ENCODE data around the gene PPP6R2.
A peak's percentile ranks its signal among the peaks of the same experiment; 100 is the strongest.
"Not testable (repeated sequence)": the region's sequence is repeated elsewhere in the genome, so short reads cannot be mapped to it uniquely, and the experiment has no call there.

Gene PPP6R2

DNA sequence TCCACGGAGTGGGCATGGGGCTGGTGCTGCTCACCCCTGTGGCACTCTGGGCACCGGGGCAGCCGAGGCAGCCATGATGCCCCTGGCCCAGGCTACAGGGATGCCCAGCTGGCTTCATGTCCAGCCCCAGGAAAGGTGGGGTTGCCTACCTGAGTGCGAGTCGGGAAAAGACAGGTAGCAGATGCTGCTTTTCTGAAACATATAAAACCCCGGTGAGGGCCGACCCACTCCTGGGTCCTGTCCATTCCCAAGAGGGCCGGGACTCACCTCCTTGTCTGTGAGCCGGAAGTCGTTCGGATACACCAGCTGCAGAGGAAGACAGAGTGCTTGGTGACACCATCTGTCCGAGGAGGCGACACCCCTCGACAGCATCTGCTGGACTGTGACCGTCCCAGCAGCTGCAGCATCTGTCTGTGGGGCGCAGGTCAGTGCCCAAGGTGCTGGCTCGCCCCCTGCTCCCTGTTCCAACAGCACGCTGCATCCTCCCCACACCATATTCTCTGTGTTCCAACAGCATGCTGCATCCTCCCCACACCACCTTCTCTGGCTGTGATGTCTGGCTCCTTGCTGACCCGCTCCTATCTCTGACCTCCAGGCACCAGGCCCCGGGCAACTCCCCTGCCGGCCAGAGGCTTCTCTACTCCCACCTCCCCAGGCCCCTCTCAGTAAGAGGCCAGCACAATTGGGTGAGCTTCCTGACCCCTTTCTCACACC lies 24.3 kb upstream of the PPP6R2 start:
- DNase-seq: no peak

DNA sequence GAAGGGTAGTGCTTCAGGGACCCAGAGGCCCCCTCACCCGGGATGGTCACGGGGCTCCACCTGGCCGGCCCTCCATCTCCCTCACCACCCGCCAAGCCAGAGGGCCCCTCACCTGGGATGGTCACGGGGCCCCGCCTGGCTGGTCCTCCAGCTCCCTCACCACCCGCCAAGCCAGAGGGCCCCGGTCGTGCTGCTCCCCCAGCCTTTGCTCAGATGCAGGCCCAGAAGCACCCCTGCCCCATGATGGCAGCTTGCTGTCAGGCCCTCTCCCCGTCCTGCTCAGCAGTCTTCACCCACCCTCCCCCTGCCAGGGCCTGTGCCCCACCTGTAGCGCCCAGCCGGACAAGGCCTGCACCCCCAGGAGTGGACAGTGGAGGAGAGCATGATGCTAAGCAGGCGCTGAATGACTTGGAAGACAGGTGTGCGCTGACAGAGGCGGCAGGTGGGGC lies 23.6 kb upstream of the PPP6R2 start:
- DNase-seq: no peak

DNA sequence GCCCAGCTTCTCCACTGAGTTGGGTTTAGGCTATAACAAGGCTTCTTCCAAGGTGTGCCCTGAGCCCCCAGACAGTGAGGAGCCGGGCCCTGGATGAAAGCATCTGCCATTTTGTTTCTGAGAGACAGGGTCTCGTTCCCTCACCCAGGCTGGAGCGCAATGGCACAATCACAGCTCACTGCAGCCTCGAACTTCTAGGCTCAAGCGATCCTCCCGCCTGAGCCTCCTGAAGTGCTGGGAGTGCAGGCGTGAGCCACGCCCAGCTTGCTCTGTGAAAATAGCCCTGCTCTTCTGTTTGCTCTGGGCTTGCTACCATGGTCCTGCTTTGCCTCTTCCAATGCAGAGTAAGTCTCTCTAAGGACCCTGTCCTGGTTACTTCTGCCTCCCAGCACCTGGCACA lies 23.0 kb upstream of the PPP6R2 start:
- DNase-seq: no peak

DNA sequence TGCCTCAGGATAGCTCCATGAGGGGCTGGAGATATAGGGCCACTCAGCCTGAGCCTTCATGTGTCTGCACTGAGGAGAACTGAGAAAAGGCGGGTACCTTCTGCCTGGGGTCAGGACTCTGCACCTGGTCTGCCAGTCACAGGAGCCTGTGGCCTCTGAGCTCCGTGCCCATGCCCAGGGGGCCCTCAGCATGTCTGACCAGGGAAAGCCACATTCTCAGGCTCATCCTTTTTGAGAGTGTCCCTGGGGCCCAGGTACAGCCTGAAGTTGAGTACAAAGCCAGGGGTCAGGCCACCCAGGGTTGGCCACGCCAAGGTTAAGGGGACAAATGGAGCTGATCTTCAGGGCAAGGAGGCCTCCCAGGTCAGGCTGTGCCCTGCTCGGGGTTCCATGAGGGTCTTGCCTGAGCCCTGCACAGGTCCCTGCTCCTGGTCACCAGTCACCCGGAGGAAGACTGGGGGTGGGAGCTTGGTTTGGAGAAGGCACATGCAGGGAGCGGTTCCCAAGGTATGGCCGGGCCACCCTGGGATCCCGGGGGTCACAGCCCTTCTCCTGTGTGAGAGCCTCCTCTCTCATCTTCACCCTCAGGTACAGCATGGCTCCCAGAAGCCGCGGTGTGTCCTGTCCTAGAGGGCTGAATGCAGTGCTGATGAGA lies 22.3 kb upstream of the PPP6R2 start:
- DNase-seq: no peak

DNA sequence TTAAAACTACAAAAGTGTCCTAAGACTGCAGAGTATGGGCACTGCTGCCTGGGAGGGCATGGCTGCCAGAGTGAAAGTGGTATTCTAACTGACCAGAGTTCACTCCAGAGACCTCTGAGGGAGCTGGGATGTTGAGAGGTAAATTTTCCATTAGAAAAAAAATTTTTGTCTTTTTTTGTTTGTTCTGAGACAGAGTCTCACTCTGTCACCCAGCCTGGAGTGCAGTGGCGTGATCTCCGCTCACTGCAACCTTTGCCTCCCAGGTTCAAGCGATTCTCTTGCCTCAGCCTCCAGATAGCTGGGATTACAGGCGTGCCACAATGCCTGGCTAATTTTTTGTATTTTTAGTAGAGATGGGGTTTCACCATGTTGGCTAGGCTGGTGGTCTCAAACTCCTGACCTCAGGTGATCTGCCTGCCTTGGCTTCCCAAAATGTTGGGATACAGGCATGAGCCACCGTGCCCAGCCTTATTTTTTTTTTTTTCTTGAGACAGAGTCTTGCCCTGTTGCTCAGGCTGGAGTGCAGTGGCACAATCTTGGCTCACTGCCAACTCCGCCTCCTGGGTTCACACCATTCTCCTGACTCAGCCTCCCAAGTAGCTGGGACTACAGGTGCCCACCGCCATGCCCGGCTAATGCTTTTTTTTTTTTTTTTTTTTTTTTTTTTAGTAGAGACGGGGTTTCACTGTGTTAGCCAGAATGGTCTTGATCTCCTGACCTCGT lies 20.6 kb upstream of the PPP6R2 start:
- not testable (repeated sequence) for DNase-seq

DNA sequence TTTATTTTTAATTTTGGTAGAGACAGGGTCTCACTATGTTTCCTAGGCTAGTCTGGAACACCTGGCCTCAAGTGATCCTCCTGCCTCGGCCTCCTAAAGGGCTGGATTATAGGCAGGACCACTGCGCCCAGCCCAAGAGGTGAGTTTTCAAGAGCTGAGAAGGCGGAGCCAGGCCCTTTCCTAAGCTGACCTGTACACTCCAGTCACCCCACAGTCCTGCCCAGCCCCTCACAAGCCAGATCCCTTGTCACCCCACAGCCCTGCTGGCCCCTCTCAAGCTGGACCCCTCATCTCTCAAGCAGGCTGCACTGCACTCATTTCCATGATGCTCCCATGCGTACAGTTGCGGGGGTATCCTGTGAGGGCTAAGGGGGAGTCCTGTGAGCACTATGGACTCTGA lies 19.2 kb upstream of the PPP6R2 start:
- DNase-seq: no peak

DNA sequence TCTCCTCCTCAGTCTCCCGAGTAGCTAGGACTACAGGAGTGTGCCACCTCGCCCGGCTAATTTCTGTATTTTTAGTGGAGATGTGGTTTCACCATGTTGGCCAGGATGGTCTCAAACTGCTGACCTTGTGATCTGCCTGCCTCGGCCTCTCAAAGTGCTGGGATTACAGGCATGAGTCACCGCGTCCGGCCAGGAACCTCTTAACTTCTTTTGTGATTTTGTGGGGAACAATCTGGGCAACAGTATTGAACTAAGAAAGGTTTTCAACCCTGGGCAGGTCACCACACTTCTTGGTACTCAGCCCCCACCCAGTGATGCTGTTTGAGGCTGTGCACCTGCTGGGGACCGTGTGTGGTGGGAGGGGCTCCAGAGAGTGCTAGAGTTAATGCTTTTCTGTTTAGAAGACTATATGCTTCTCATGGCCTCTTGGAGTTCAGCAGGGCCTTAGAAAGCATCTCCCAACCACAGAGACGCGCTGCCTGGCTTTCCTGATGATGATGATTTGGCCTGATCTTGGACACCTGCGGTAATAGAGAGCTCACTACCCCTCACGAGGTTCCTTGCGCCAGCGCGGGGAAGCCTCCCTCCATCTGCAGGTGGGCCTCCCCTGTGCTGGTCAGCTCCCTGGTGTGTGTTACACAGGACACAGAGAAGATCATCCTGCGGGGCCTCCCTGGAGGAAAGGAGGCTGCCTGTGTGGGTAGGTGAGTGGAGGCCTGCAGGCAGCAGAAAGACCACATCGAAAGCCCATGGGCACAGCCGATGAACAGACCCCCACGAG lies 17.5 kb upstream of the PPP6R2 start:
- no peak for DNase-seq

DNA sequence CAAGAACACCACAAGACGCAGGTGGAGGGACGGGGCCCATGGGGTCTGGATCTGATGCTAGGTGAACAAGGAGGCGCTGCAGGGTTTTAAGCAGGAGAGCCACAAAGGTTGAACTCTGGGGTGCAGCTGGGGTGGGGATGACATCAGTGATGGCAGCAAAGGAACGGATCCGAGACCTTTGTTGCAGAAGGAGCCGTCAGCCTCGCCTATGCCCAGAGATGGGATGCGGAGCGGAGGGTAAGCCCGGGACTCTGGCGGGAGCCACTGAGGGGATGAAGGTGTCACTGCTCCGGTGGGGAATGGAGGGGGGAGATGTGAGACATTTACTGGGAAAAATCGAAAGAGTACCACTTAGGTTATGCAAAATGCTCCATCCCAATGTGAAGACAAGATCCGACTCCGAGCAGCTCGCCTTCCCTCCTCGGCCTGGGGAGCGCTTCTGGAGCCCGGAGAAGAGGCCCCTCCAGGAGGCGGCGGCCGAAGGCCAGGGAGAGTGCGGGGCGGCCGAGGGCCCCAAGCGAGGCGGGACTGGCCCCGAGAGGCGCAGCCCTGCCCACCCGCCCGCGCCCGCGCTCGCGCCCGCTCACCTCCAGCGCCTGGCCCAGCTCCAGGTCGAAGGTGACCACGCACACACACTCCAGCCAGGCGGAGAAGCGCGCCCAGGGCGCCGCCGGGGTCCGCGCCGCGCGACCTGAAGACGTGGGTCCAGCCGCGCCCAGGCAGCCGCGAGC lies 16.7 kb upstream of the PPP6R2 start:
- DNase-seq: no peak

DNA sequence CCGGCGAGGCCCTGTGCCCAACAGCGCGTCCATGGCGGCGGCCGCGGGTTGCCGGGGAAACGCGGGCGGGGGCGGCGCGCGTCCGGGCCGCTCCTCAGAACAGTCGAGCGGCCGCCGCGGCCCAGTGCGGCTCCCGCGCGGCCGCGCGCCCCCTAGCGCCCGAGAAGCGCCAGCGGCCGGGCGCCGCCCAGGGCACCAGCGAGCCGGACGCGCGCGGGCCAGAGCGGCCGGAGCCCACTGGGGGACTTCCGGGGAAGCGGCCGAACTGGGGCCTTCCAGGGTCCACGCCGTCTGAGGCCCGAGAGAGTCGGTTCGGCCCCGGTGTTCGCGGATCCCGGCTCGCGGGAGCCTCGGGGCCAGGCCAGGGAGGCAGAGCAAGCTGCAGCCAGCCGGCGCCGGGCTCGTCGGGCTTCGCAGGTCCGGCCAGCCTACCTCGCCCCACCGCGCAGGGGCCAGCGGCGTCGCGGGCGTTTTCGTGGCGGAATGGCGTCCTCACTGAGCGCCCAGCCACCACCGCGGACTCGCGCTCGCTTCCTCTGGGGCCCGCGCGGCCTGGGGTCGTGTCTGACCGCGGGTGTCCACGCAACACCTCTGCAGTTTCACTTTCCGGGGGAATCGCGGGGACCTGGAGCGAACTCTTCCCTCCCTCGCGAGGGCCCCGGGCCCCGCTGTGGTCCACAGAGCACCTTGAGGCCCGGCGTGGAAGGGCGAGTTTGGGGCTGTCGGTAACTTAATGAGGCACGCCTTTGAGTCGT lies 16.0 kb upstream of the PPP6R2 start, which contains the start of gene DENND6B:
Gene DENND6B (minus strand): TSS at position 57 of the 755 bp plus-strand sequence. CDS start 24 bp downstream, at position 33.
- DNase-seq: no peak

DNA sequence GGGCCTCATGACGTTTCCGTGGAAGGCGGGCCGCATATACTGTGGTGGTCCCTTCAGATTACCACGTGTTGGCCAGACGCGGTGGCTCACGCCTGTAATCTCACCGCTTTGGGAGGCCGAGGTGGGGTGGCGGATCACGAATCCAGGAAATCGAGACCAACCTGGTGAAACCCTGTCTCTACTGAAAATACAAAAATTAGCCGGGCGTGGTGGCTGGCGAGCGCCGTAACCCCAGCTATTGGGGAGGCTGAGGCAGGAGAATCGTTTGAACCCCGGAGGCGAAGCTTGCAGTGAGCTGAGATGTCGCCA lies 15.5 kb upstream of the PPP6R2 start:
- no peak for DNase-seq

DNA sequence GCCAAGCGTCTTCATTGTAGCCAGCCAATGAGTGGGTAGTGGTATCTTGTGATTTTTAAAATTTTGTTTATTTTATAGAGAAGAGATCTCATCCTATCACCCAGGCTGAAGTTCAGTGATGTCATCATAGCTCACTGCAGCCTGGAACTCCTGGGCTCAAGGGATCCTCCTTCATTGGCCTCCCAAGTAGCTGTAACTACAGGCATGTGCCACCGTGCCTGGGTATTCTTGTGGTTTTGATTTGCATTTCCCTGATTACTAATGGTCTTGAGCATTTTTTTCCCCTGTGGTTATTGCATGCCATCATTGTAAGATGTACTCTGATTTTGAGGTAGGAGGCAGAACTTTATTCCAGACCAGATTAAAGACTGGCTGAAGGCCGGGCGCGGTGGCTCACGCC lies 13.9 kb upstream of the PPP6R2 start:
- DNase-seq: no peak

DNA sequence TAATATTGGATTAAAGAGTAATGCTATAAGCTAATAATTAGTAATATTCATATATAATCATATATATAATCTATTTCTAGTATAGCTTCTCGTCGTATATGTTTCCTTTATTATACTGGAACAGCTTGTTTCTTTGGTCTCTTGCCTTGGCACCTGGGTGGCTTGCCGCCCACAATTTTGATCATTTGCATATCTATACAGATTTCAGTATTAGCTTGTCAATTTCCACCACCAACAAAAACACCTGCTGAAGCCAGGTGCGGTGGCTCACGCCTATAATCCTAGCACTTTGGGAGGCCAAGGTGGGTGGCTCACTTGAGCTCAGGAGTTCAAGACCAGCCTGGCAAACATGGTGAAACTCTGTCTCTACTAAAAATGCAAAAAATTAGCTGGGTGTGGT lies 8.7 kb upstream of the PPP6R2 start:
- DNase-seq: not testable (repeated sequence)

DNA sequence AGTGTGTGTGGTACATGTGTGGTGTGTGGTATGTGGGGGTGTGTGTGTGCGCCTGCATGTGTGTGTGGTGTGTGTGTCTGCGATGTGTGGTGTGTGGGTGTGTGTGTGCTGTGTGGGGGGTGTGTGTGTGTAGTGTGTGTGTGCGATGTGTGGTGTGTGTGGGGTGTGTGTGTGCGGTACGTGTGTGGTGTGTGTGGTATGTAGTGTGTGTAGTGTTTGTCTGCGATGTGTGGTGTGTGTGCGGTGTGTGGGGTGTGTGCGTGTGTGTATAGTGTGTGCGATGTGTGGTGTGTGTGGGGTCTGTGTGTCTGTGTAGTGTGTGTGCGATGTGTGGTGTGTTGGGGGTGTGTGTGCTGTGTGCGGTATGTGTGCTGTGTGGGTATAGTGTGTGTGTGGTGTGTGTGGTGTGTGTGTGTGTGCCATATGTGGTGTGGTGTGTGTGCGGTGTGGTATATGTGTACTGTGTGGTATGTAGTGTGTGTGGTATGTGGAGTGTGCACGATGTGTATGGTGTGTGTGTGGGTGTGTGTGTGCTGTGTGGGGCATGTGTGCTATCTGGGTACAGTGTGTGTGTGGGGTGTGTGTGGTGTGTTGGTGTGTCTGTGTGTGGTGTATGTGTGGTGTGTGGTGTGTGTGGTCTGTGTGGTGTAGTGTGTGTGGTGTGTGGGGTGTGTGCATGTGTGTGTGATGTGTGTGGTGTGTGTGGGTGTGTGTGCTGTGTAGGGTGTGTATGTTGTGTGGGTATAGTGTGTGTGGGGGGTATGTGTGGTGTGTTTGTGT lies 5.7 kb upstream of the PPP6R2 start:
- DNase-seq: no peak

DNA sequence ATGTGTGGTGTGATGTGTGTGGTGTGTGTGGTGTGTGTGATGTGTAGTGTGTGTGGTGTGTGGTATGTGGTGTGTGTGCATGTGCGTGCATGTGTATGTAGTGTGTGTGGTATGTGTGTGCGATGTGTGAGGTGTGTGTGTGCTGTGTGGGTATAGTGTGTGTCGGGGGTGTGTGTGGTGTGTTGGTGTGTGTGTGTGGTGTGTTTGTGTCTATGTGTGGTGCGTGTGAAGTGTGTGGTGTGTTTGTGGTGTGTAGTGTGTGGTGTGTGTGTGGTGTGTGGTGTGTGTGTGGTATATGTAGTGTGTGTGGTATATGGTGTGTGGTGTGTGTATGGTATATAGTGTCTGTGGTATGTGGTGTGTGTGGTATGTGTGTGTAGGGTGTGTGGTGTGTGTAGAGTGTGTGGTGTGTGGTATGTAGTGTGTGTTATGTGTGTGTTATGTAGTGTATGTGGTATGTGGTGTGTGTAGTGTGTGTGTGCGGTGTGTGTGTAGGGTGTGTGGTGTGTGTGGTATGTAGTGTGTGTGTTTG lies 5.0 kb upstream of the PPP6R2 start:
- no peak for DNase-seq

DNA sequence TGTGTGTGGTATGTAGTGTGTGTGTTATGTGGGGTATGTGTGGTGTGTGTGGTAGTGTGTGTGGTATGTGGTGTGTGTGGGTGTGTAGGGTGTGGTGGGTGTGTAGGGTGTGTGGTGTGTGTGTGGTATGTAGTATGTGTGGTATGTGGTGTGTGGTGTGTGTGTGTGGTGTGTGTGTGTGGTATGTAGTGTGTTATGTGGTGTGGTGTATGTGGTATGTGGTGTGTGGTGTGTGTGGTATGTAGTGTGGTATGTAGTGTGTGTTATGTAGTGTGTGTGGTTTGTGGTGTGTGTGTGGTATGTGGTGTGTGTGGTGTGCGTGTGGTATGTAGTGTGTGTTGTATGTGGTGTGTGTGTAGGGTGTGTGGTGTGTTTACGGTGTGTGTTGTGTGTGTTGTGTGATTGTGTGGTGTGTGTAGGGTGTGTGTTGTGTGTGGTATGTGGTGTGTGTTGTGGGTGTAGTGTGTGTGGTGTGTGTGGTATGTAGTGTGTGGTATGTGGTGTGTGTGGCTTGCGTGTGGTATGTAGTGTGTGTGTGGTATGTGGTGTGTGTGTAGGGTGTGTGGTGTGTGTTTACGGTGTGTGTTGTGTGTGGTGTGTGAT lies 4.2 kb upstream of the PPP6R2 start:
- DNase-seq: no peak

DNA sequence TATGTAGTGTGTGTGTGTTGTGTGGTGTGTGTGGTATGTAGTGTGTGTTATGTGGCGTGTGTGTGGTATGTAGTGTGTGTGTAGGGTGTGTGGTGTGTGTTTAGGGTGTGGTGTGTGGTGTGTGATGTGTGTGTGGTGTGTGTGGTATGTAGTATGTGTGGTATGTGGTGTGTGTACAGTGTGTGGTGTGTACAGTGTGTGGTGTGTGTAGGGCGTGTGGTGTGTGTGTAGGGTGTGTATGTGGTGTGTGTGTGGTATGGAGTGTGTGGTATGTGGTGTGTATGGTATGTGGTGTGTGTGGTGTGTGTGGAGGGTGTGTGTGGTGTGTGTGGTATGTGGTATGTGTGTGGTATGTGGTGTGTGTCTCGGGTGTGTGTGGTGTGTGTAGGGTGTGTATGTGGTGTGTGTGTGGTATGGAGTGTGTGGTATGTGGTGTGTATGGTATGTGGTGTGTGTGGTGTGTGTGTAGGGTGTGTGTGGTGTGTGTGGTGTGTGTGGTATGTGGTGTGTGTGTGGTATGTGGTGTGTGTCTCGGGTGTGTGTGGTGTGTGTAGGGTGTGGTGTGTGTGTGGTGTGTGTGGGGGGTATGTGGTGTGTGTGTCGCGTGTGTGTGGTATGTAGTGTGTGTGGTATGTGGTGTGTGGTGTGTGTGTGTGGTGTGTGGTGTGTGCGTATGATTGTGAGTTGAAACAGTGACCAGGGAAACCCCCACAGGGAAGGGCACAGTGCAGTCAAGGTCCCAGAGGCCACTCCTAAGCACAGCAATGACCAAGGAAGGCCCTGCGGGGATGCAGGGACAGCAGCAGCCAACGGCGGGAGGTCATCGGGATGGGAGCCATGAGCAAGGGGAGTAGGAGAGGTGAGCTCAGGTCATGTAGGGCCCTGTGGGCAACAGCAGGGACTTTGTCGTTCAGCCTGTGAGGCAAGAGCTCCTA lies 2.9 kb upstream of the PPP6R2 start:
- DNase-seq: no peak

DNA sequence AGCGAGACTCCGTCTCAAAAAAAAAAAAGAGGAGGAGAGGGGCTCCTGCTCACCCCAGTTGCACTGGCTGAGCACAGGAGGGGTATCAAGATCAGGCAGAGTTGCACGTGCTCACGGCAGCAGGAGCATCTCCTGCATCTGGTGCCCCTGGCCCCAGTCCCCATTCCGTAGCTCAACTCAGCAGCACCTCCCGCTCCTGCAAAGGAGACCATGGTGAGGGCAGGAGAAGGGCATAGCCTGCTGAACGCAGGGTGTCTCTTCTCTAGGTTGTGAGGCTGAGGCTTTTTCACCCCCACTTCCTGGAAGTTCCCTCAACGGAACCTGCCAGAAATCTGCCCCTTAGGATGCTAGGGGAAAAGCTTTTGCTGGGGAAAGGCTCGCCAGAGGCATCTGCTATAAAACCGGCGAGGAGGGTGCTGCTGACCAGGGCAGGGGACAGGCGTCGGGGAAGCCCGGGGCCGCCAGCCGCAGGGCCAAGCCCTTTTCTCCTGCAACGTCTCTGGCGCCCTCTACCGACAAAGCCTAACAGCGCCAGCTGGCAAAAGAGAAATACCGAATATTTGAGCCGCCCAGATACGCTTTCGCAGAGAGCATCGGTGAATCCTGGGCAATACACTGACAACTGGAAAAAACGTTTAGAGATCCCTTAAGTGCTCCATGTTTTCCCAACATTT lies 1.0 kb upstream of the PPP6R2 start:
- DNase-seq: peak; percentile 94

DNA sequence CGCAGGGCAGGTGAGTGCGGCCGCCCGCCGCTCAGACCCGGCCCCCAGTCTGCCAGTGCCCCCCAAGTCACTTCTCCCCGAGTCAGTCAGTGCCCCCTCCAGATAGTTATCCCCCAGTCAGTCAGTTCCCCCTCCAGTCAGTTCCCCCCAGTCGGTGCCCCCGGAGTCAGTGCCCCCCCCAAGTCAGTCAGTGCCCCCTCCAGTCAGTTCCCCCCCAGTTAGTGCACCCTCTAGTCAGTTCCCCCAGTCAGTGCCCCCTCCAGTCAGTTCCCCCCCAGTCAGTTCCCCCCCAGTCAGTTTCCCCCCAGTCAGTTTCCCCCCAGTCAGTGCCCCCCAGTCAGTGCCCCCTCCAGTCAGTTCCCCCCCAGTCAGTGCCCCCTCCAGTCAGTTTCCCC lies 411 bp downstream of the PPP6R2 start:
- DNase-seq: no peak

DNA sequence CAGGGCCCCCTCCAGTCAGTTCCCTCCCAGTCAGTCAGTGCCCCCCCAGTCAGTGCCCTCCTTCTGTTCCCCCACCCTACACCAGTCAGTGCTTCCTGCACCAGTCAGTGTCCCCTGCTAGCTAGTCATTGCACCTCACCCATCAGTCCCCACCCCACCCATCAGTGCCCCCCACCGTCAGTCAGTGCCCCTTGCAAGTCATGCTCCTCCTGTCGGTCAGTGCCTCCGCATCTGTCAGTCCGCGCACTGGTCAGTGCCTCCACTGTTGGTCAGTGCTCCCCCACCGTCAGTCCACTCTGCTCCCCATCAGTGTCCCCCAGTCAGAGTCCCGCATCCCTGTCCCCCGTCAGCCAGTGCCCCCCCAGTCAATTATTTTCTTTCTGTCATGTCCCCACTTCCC lies 3.3 kb downstream of the PPP6R2 start:
- no peak for DNase-seq

Measured in NCI-H1694 (cell line).